SU-DHL-6 (cell line): Measurements from ENCODE around the gene CLTC.

Experiments used
- EZH2phosphoT487 ChIP-seq: fragments of 200-600 bp; sonication (generic), shearing (Covaris generic); conservative IDR thresholded peaks from 2 replicates; pipeline ENCODE4 v1.6.1; 2018; ENCODE audit warnings: mild to moderate bottlenecking, antibody characterized with exemption, low read length, moderate library complexity, mixed read lengths
- TF ChIP-seq, protein P1 (sequence below): fragments of 200-600 bp; sonication (generic); IDR thresholded peaks from one replicate; pipeline ENCODE4 v1.5.1; 2017; ENCODE audit warnings: antibody characterized with exemption, mild to moderate bottlenecking, low read length, moderate library complexity; ENCODE audit not compliant: insufficient read depth, poor library complexity, severe bottlenecking

DNA sequence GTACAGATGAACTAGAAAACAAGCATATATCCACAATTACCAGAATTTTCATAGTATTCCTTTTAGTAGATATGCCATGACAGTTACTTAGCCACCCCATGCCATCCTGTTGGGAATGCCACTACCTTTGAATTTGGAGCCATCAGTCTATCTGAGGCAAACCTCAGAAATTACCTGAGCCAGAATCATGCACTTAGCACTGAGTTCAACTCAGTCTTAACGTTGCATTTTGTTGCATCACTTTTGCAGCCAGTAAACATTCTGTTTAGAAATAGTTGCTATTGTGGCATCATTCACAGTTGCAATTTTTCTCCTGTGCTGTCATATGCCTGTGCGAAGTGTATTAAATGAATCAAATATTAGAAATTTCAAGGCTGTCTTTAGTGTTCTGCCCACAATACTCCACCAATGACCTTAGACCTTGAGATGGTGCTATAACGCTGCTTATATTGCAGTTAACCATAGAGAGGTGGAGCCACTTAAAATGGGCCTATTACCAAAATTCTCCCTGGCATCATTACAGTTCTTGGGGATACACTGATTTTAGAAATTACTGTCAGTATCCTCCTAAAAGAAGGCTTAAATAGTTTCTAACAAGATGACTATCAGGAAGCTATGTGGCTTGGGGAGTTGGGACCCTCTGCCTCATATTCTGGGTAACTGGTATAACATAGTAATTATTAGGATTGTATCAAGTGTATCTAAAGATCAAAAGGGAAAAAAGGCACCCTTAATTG is 76.4 kb downstream of the CLTC start:
- TF ChIP-seq, protein P1, sequence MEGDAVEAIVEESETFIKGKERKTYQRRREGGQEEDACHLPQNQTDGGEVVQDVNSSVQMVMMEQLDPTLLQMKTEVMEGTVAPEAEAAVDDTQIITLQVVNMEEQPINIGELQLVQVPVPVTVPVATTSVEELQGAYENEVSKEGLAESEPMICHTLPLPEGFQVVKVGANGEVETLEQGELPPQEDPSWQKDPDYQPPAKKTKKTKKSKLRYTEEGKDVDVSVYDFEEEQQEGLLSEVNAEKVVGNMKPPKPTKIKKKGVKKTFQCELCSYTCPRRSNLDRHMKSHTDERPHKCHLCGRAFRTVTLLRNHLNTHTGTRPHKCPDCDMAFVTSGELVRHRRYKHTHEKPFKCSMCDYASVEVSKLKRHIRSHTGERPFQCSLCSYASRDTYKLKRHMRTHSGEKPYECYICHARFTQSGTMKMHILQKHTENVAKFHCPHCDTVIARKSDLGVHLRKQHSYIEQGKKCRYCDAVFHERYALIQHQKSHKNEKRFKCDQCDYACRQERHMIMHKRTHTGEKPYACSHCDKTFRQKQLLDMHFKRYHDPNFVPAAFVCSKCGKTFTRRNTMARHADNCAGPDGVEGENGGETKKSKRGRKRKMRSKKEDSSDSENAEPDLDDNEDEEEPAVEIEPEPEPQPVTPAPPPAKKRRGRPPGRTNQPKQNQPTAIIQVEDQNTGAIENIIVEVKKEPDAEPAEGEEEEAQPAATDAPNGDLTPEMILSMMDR: no peak
- no peak for TF ChIP-seq EZH2phosphoT487
